EL (cell line): ENCODE measurements around the gene ARID5B.
A peak's percentile ranks its signal among the peaks of the same experiment; 100 is the strongest.

Experiments used
- DNase-seq: peaks from one replicate; pipeline ENCODE4 v3.0.0-alpha.2; 2016

Gene ARID5B

GRCh38 chr10:62109587-62110293, 208.2 kb downstream of the ARID5B start:
- DNase-seq = no peak

DNA sequence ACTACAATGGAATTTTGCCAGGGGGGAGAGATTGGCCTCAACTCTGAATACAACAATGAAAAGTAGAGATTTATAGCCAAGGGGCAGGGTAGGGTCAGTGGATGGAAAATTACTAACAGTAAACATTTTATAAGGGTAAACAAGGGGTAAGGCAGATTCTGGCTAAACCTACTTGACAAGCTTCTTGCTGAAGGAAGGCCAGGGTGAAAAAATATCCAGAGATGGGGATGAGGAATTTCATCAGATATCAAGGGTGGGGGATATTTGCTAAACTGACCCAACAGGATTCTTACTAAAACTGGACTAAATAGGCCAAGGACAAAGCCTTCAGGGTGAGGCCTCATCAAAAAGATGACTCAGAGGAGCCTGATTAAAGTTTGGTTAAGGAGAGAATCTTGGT, 210.8 kb downstream of the ARID5B start:
- no peak for DNase-seq

- no peak for DNase-seq
Observed at GRCh38 chr10:62112963-62113362, 211.5 kb downstream of the ARID5B start.

DNA sequence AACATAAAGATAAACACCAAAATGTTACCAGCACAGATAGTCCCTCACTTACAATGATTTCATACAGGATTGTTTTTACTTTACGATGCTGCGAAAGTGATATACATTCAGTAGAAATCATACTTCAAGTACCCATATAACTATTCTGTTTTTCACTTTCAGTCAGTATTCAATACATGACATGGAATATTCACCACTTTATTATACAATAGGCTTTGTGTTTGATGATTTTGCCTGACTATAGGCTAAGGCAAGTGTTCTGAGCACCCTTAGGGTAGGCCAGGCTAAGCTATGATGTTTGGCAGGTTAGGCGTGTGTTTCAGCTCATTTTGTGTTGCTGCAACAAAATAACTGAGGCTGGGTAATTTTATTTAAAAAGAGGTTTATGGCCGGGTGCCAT, 212.2 kb downstream of the ARID5B start:
- DNase-seq = no peak

GRCh38 chr10:62115321-62115720, 213.8 kb downstream of the ARID5B start:
- no peak for DNase-seq

- DNase-seq = no peak
Observed at GRCh38 chr10:62115842-62116241, 214.3 kb downstream of the ARID5B start.

GRCh38 chr10:62116896-62117295, 215.4 kb downstream of the ARID5B start:
- DNase-seq = no peak

DNA sequence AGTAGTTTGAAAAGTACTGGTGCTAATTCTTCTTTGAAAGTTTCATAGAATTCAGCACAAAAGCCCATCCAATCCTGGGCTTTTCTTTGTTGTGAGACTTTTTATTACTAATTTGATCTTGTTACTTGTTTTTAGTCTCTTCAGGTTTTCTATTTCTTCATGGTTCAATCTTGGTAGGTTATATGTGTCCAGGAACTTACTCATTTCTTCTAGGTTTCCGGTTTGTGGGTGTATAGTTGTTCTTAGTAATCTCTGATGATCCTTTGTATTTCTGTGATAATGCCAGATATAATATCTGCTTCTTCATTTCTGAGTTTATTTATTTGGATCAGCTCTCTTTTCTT, 219.7 kb downstream of the ARID5B start:
- no peak for DNase-seq

DNA sequence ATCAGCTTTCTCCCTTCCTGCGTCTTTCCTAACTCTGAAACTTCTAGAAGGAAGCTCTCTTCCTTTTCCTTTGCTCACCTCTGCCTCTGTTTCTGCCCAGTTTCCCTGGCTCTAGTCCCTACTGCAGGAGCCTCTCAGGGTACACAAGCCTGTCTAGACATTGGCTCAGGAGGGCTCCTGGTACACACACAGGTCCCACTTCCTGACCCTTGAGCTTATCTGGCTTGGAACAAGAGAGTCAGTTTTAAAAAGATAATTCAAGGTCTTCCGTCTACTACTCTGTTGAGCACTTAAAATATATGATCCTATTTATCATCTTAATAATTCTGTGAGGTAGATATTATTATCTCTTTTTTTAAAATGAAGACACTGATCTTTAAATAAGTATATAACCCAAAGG, 226.5 kb downstream of the ARID5B start:
- no peak for DNase-seq

DNA sequence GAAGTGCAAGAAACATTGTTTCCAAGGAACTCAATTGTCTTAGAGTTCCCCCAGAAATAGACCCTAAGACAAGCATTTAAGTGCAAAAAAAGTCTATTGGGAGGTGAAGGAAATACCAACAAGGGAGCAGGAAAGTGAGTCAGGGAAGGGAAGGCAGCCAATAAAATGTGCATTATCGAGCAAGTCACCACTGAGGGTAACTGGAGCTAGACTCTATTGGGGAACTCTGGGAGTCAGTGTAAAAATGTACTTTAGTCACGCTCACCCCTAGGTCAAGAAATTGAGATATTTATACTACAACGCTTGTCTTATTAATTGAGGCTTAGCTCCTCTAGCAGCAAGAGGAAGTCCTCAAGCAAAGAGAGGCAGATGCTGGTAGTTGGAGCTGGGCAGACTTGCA, 229.4 kb downstream of the ARID5B start:
- peak; percentile 97 for DNase-seq

DNA sequence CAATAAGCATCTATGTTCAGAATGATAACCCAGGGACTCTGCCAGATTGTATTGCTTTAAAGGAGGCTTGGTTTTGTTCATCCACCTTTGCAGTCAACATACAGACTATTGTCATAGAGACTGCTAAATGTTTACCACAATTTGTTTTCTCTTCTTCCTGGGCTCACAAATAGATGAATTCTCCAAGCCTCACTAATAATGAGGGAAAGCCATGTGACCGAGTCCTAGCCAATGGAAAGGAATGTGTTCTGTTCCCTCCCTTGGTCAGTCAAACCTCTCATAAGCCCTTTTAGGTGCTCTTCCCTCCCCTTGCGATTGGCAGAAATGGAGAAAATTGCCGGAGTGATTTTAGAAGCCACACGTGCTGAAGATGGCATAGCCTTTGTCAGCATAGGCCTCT, 230.2 kb downstream of the ARID5B start:
- DNase-seq = no peak

DNA sequence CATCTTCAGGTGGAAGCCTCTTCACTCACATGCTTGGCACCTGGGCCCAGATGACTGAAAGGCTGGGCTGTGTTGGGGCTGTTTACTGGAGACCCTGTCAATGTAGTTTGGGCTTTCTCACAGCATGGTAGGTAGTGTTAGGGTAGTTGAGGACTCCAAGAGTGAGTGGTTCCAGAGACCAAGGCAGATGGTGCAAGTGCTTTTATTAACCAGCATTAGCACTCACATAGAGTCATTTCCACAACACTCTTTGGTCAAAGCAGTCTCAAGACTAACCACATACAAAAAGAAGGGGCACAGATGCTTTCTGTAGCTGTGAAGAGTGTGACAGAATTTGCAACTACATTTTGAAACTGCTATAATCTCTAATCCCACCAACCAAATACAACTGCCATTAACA, 232.1 kb downstream of the ARID5B start:
- DNase-seq = no peak

GRCh38 chr10:62136931-62137330, 235.4 kb downstream of the ARID5B start:
- DNase-seq = peak; percentile 63
